K562 (cell line): ENCODE data around the gene CEBPZ. TPM values are rescaled to one million over a fixed set of nuclear protein-coding genes. Genes with fewer than 3 reads are reported as not detected.

Experiments
- ATAC-seq: fragments of 200-7000 bp; cut with Tn5 transposase; 3 replicates; pipeline ENCODE4 v1.9.1; 2020; ENCODE audit warnings: moderate library complexity
- BruUV-seq: library from RNA; stranded (reverse); fragments of 400-500 nt; replicated peaks from 2 replicates; lab custom pipeline; 2021; lab: Mats Ljungman, UMichigan
- CTCF ChIA-PET: fragments of 300-600 bp; formaldehyde crosslinking; extraction: SDS; loops from one replicate; lab custom pipeline; 2021; ENCODE audit warnings: low intra/inter-chr PET ratio; lab: Yijun Ruan, JAX
- POLR2A ChIA-PET: fragments of 300-600, 350-650 bp; sonication (Branson Sonifier 250); formaldehyde crosslinking; extraction: SDS; loops from one replicate; lab custom pipeline; 2021; ENCODE audit warnings: antibody characterized with exemption, inconsistent platforms; lab: Yijun Ruan, JAX
- DNase-seq, 4 experiments: peaks; one replicate each; pipeline versions ENCODE4 v3.0.0 to v3.0.0-alpha.2; 2011 to 2018; ENCODE audit warnings: low spot score in 3 of 4, mixed read lengths in 3 of 4; ENCODE audit errors: extremely low read depth in 1 of 4
- FAIRE-seq: peaks from 2 replicates; lab custom pipeline; 2011; peaks lifted over from hg19 to GRCh38; lab: Jason Lieb, UNC
- H2AFZ ChIP-seq: 2 replicates; pipeline ENCODE4 v1.6.0; 2011; ENCODE audit warnings: low read depth, low read length, control low read depth, inconsistent platforms
- H3K27ac ChIP-seq: fragments of 200-600 bp; 3 replicates; pipeline ENCODE4 v1.8.0; 2011; ENCODE audit warnings: low read depth, mild to moderate bottlenecking, control low read depth, inconsistent platforms, low read length, moderate library complexity, mixed read lengths; ENCODE audit errors: extremely low read depth
- H3K27me3 ChIP-seq, 2 experiments: fragments of 300-600 bp in 1 of 2; 2 replicates in 1 of 2; 3 replicates in 1 of 2; pipeline versions ENCODE4 v1.6.0 to v1.8.0; 2011; ENCODE audit warnings: inconsistent platforms in 2 of 2, low read length in 2 of 2, mild to moderate bottlenecking in 1 of 2, mixed read lengths in 1 of 2, moderate library complexity in 1 of 2; ENCODE audit not compliant: control insufficient read depth in 2 of 2, insufficient read depth in 2 of 2
- H3K36me3 ChIP-seq: fragments of 300-600 bp; 3 replicates; pipeline ENCODE4 v1.8.0; 2011; ENCODE audit warnings: mild to moderate bottlenecking, low read length, inconsistent platforms; ENCODE audit not compliant: control insufficient read depth, insufficient read depth
- H3K4me1 ChIP-seq, 2 experiments: fragments of 200-600 bp in 1 of 2; replicated peaks in 1 of 2; 2 replicates in 1 of 2; 3 replicates in 1 of 2; pipeline versions ENCODE4 v1.5.1 to v1.8.0; 2011; ENCODE audit warnings: inconsistent platforms in 2 of 2, low read length in 2 of 2, mild to moderate bottlenecking in 1 of 2, mixed read lengths in 1 of 2, moderate library complexity in 1 of 2; ENCODE audit not compliant: control insufficient read depth in 2 of 2, insufficient read depth in 2 of 2
- H3K4me2 ChIP-seq: 2 replicates; pipeline ENCODE4 v1.6.1; 2011; ENCODE audit warnings: low read length, control low read depth, inconsistent platforms, mixed read lengths; ENCODE audit not compliant: insufficient read depth
- H3K4me3 ChIP-seq: fragments of 200-600 bp; sonication (generic), shearing (Covaris generic); 2 replicates; pipeline ENCODE4 v1.5.1; 2016; ENCODE audit warnings: control low read depth, inconsistent platforms
- H3K79me2 ChIP-seq: fragments of 200-600 bp; 3 replicates; pipeline ENCODE4 v1.8.0; 2011; ENCODE audit warnings: low read length, inconsistent platforms; ENCODE audit not compliant: control insufficient read depth, insufficient read depth
- H3K9ac ChIP-seq, 2 experiments: 2 replicates each; pipeline versions ENCODE4 v1.6.0 to v1.6.1; 2011; ENCODE audit warnings: low read depth in 2 of 2, low read length in 2 of 2, control low read depth in 1 of 2, inconsistent platforms in 1 of 2, mild to moderate bottlenecking in 1 of 2, mixed read lengths in 1 of 2; ENCODE audit not compliant: insufficient read depth in 1 of 2
- H3K9me1 ChIP-seq: one replicate; pipeline ENCODE4 v1.6.0; 2011; ENCODE audit warnings: inconsistent platforms, mild to moderate bottlenecking, low read length, moderate library complexity; ENCODE audit not compliant: control insufficient read depth, insufficient read depth
- H3K9me3 ChIP-seq: replicated peaks from 2 replicates; pipeline ENCODE4 v1.5.1; 2011; ENCODE audit warnings: low read depth, low read length, inconsistent platforms; ENCODE audit not compliant: control insufficient read depth, insufficient read depth
- H4K20me1 ChIP-seq: replicated peaks from 2 replicates; pipeline ENCODE4 v1.6.1; 2011; ENCODE audit warnings: low read length, inconsistent platforms, mixed read lengths; ENCODE audit not compliant: control insufficient read depth, insufficient read depth
- ZNF316 ChIP-seq: fragments of 450-650 bp; IDR thresholded peaks from 2 replicates; pipeline ENCODE4 v1.6.1; 2016
- WGBS: fragments of 100-300 bp; shearing (Covaris generic); methylation state at CpG from one replicate; pipeline ENCODE4 v1.1.6; 2016; ENCODE audit warnings: low coverage, mixed read lengths; ENCODE audit not compliant: insufficient coverage; ENCODE audit errors: missing lambda C conversion rate; 5-methylcytosine and 5-hydroxymethylcytosine counted together
- in situ Hi-C: fragments of 300-500 bp; cut with MboI; formaldehyde crosslinking; loops from 4 replicates; pipeline ENCODE4 v1.15.0; 2018; ENCODE audit warnings: inconsistent platforms, mixed read lengths
- intact Hi-C: fragments of 100-400 bp; cut with micrococcal nuclease; formaldehyde crosslinking; loops from 2 replicates; pipeline ENCODE4 v1.14.2; 2022
- polyA plus RNA-seq, 8 experiments: library from polyadenylated mRNA; depleted of rRNA in 4 of 8; stranded (reverse) in 5 of 8; unstranded in 3 of 8; fragments of >200 nt; fragmentation: Nextera tagmentation in 2 of 8; fragmentation: Illumina TruSeq in 1 of 8; extraction: Ambion mirVana in 2 of 8; extraction: Trizol in 1 of 8; gene quantifications; 2 replicates each; pipeline versions ENCODE4 v1.2.1 to v1.2.3, GENCODE V29; 2011 to 2014; ENCODE audit warnings: inconsistent platforms in 1 of 8, missing spikeins in 1 of 8
- total RNA-seq, 7 experiments: library from RNA; depleted of rRNA in 6 of 7; stranded (reverse); fragments of >200 nt in 6 of 7; fragmentation: Illumina TruSeq in 2 of 7; extraction: Trizol in 2 of 7; gene quantifications; 2 replicates each; pipeline versions ENCODE4 v1.2.1 to v1.2.3, GENCODE V29; 2011 to 2021; ENCODE audit warnings: low replicate concordance in 1 of 7
- TF ChIP-seq, protein P1 (sequence below): sonication (generic); formaldehyde crosslinking; IDR thresholded peaks from 2 replicates; pipeline ENCODE4 v1.8.1; 2023; ENCODE audit warnings: mild to moderate bottlenecking, missing genetic modification reagents

The CEBPZ gene
- total and polyA plus RNA-seq, 9 of the 15 experiments (the other 6 are each of a cell fraction or from before 2014, with no cell fraction given): 49.7 to 160 (median 82.8) TPM

DNA sequence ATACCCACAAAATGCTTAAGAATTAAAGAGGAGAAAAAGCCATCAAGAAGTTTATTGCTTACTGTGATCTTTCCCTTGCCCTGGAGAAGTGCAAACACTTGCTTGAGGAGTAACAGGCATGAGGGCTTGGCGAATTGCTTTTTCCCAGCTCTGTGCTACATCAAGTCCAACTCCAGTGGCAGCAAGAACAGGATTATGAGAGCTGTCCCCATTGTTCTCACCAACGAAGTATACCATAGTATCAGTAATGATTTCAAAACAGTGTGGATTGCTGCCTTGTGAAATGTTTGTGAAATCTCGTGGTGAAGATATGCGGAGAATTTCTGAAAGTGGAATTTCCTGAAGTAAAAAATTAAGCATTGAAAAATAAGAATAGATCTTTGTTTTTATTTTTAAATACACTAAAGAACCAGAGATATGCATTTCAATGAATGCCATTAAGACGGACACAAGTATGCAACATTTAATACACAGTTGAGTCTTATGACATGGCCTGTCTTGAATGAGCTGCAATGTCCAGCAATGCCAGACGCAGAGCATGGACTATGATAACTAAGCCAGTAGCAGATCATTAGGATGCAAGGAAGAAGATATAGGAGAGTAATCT, 43.1 kb upstream of the CEBPZ start:
- CTCF ChIA-PET: no interaction called here
- WGBS: 64% methylated on average over 6 of the region's 6 CpGs

DNA sequence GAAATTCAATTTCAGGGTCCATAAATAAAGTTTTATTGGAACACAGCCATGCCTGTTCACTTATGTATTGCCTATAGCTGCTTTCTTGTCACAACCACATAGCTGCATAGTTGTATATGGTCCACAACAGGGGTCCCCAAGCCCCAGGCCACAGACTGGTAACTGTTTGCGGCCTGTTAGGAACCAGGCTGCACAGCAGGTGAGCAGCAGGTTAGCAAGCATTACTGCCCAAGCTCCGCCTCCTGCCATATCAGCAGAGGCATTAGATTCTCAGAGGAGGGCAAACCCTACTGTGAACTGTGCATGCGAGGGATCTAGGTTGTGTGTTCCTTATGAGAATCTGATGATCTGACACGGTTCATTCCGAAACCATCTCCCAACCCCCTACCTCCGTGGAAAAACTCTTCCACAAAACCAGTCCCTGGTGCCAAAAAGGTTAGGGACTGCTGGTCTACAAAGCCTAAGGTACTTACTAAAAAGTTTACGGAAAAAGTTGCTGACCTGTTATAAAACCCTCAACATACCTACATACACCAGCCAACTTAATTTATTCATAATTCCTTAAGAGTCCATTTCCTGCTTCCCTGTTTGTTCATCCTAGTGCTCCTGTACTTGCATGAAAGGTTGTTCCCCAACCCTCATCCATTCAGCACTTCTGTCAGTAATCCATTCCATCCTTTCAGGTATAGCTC, 40.1 kb upstream of the CEBPZ start:
- no peak overlapping the region for H3K27ac ChIP-seq
- H3K36me3 ChIP-seq: peaks cover 76% of the 10 kb centered on the region
- in situ Hi-C loops: no loop called here
- no peak overlapping the region for H2AFZ ChIP-seq
- no peak overlapping the region for H3K4me3 ChIP-seq
- no peaks in the 10 kb centered on the region for H3K27me3 ChIP-seq
- H3K9ac ChIP-seq: no peak overlapping the region
- no peaks in the 10 kb centered on the region for H4K20me1 ChIP-seq
- BruUV-seq: no TSS peak
- ChIA-PET CTCF (no interaction called here), POLR2A (interaction anchor here (1.4 kb wide), 1 partner anchor 15 kb away, joined by 3 read pairs; no protein-coding TSS in a partner anchor)
- H3K4me1 ChIP-seq: no peaks in the 10 kb centered on the region
- H3K4me2 ChIP-seq: no peak overlapping the region
- DNase-seq (no peak), ATAC-seq (no peak), FAIRE-seq (no peak)
- intact Hi-C loops: no loop called here
- no peaks in the 10 kb centered on the region for H3K79me2 ChIP-seq
- no peaks in the 10 kb centered on the region for H3K9me3 ChIP-seq
- no peaks in the 10 kb centered on the region for H3K9me1 ChIP-seq
- WGBS: 86% methylated on average over 7 of the region's 7 CpGs
- peak; percentile 71 for TF ChIP-seq ZNF316

More for the DNA sequence above, 43.1 kb upstream of the CEBPZ start:
- Histone ChIP-seq H3K4me3 (no peak overlapping the region), H3K9ac (no peak overlapping the region), H3K36me3 (peaks cover 56% of the 10 kb centered on the region), H3K9me1 (no peaks in the 10 kb centered on the region), H3K4me1 (no peaks in the 10 kb centered on the region), H3K4me2 (no peak overlapping the region), H3K9me3 (no peaks in the 10 kb centered on the region), H3K27me3 (no peaks in the 10 kb centered on the region), H3K27ac (no peak overlapping the region), H2AFZ (no peak overlapping the region), H3K79me2 (no peaks in the 10 kb centered on the region), H4K20me1 (no peaks in the 10 kb centered on the region)
- FAIRE-seq: no peak
- no peak for DNase-seq
- in situ Hi-C loops: no loop called here
- TF ChIP-seq, protein P1, sequence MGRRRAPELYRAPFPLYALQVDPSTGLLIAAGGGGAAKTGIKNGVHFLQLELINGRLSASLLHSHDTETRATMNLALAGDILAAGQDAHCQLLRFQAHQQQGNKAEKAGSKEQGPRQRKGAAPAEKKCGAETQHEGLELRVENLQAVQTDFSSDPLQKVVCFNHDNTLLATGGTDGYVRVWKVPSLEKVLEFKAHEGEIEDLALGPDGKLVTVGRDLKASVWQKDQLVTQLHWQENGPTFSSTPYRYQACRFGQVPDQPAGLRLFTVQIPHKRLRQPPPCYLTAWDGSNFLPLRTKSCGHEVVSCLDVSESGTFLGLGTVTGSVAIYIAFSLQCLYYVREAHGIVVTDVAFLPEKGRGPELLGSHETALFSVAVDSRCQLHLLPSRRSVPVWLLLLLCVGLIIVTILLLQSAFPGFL (CRISPR knock-in tag): no peak
- intact Hi-C loops: no loop called here
- POLR2A ChIA-PET: no interaction called here
- ATAC-seq: no peak
- BruUV-seq: no TSS peak
